Hepatocyte (in vitro differentiated cells): ENCODE results near the gene KIF5A. TPM values are rescaled to one million over a fixed set of nuclear protein-coding genes. Genes with fewer than 3 reads are reported as not detected.

Source experiments
- DNase-seq: peaks from one replicate; pipeline ENCODE4 v3.0.0-alpha.2; 2016; ENCODE audit warnings: low spot score
- H2AFZ ChIP-seq: fragments of 200-600 bp; sonication (generic); 2 replicates; pipeline ENCODE4 v1.6.0; 2016; ENCODE audit warnings: antibody characterized with exemption, mild to moderate bottlenecking
- H3K27ac ChIP-seq: fragments of 200-600 bp; sonication (generic); 2 replicates; pipeline ENCODE4 v1.5.1; 2016; ENCODE audit warnings: mild to moderate bottlenecking
- H3K27me3 ChIP-seq: fragments of 200-600 bp; sonication (generic); 2 replicates; pipeline ENCODE4 v1.6.1; 2016
- H3K36me3 ChIP-seq: fragments of 200-600 bp; sonication (generic); replicated peaks from 2 replicates; pipeline ENCODE4 v1.5.1; 2016; ENCODE audit warnings: low read depth; ENCODE audit not compliant: insufficient read depth
- H3K4me1 ChIP-seq: fragments of 200-600 bp; sonication (generic); 2 replicates; pipeline ENCODE4 v1.5.1; 2016; ENCODE audit warnings: mild to moderate bottlenecking, moderate library complexity; ENCODE audit not compliant: insufficient read depth
- H3K4me2 ChIP-seq: fragments of 200-600 bp; sonication (generic); 2 replicates; pipeline ENCODE4 v1.6.0; 2016
- H3K4me3 ChIP-seq: fragments of 200-600 bp; sonication (generic); 2 replicates; pipeline ENCODE4 v1.5.1; 2016; ENCODE audit warnings: mild to moderate bottlenecking
- H3K79me2 ChIP-seq: fragments of 200-600 bp; sonication (generic); 2 replicates; pipeline ENCODE4 v1.6.0; 2017; ENCODE audit warnings: mild to moderate bottlenecking
- H3K9me2 ChIP-seq: fragments of 200-600 bp; sonication (generic); replicated peaks from 2 replicates; pipeline ENCODE4 v1.6.0; 2017; ENCODE audit warnings: mild to moderate bottlenecking; ENCODE audit not compliant: insufficient read depth
- H3K9me3 ChIP-seq: fragments of 200-600 bp; sonication (generic); 2 replicates; pipeline ENCODE4 v1.5.1; 2016; ENCODE audit warnings: low read depth, mild to moderate bottlenecking
- H4K20me1 ChIP-seq: fragments of 200-600 bp; sonication (generic); 2 replicates; pipeline ENCODE4 v1.6.0; 2016; ENCODE audit warnings: mild to moderate bottlenecking; ENCODE audit not compliant: insufficient read depth, poor library complexity, severe bottlenecking
- CTCF ChIP-seq: fragments of 200-600 bp; sonication (generic); IDR thresholded peaks from 2 replicates; pipeline ENCODE4 v1.5.1; 2016; ENCODE audit warnings: antibody characterized with exemption, mild to moderate bottlenecking; ENCODE audit not compliant: poor library complexity
- EZH2 ChIP-seq: fragments of 200-600 bp; sonication (generic); IDR thresholded peaks from 2 replicates; pipeline ENCODE4 v1.6.1; 2016; ENCODE audit warnings: antibody characterized with exemption, mild to moderate bottlenecking, borderline replicate concordance
- EZH2phosphoT487 ChIP-seq: fragments of 200-600 bp; sonication (generic); IDR thresholded peaks from one replicate; pipeline ENCODE4 v1.6.1; 2018; ENCODE audit warnings: antibody characterized with exemption, mild to moderate bottlenecking, low read depth, moderate library complexity; ENCODE audit not compliant: unreplicated experiment, severe bottlenecking
- WGBS: methylation state at CpG from one replicate; pipeline ENCODE4 v1.1.6; 2016; ENCODE audit warnings: low lambda C conversion rate; ENCODE audit errors: missing lambda C conversion rate; 5-methylcytosine and 5-hydroxymethylcytosine counted together
- polyA plus RNA-seq: library from polyadenylated mRNA; unstranded; fragments of >200 nt; fragmentation: Nextera tagmentation; extraction: Ambion mirVana; gene quantifications from 2 replicates; pipeline ENCODE4 v1.2.1, GENCODE V29; 2016
- total RNA-seq: library from RNA; depleted of rRNA; stranded (reverse); fragments of >200 nt; gene quantifications from 2 replicates; pipeline ENCODE4 v1.2.3, GENCODE V29; 2014

KIF5A gene
- total and polyA plus RNA-seq, 2 experiments from 2014 or later = 0.03 to 0.18 TPM

- Histone ChIP-seq H2AFZ (no peak overlapping the region), H3K9me2 (no peaks in the 10 kb centered on the region), H3K27ac (no peak overlapping the region), H3K4me2 (peak overlapping the region; percentile 89), H4K20me1 (no peaks in the 10 kb centered on the region), H3K27me3 (peaks cover 11% of the 10 kb centered on the region), H3K9me3 (no peaks in the 10 kb centered on the region), H3K4me1 (no peaks in the 10 kb centered on the region), H3K36me3 (no peaks in the 10 kb centered on the region), H3K4me3 (no peak overlapping the region), H3K79me2 (peaks cover 30% of the 10 kb centered on the region)
- WGBS = 88% methylated on average over 2 of the region's 2 CpGs
- no peak for TF ChIP-seq CTCF
- TF ChIP-seq EZH2 = no peak
- no peak for TF ChIP-seq EZH2phosphoT487
- DNase-seq = no peak
These were observed 42.8 kb downstream of the KIF5A start for GRCh38 chr12:57592551-57593165.

GRCh38 chr12:57593187-57593586, 43.3 kb downstream of the KIF5A start:
- Histone ChIP-seq H3K27me3 (peaks cover 5% of the 10 kb centered on the region), H3K79me2 (peaks cover 30% of the 10 kb centered on the region), H3K4me3 (no peak overlapping the region), H2AFZ (no peak overlapping the region), H3K27ac (no peak overlapping the region), H4K20me1 (no peaks in the 10 kb centered on the region), H3K4me1 (no peaks in the 10 kb centered on the region), H3K36me3 (no peaks in the 10 kb centered on the region), H3K4me2 (peak overlapping the region; percentile 89), H3K9me2 (no peaks in the 10 kb centered on the region), H3K9me3 (no peaks in the 10 kb centered on the region)
- 78% methylated on average over 4 of the region's 4 CpGs for WGBS
- no peak for TF ChIP-seq CTCF
- no peak for TF ChIP-seq EZH2
- no peak for TF ChIP-seq EZH2phosphoT487
- no peak for DNase-seq

GRCh38 chr12:57600395-57600794, 50.6 kb downstream of the KIF5A start:
- WGBS = 86% methylated on average over 2 of the region's 2 CpGs
- Histone ChIP-seq H3K4me3 (no peak overlapping the region), H3K4me1 (peaks cover 14% of the 10 kb centered on the region), H3K79me2 (no peaks in the 10 kb centered on the region), H3K27ac (no peak overlapping the region), H3K4me2 (no peak overlapping the region), H4K20me1 (no peaks in the 10 kb centered on the region), H3K9me2 (no peaks in the 10 kb centered on the region), H3K9me3 (no peaks in the 10 kb centered on the region), H3K36me3 (no peaks in the 10 kb centered on the region), H2AFZ (no peak overlapping the region), H3K27me3 (no peaks in the 10 kb centered on the region)
- no peak for TF ChIP-seq EZH2phosphoT487
- no peak for TF ChIP-seq CTCF
- TF ChIP-seq EZH2 = no peak
- no peak for DNase-seq

- no peaks in the 10 kb centered on the region for H4K20me1 ChIP-seq
- H3K9me2 ChIP-seq = no peaks in the 10 kb centered on the region
- no peak for DNase-seq
- no peaks in the 10 kb centered on the region for H3K9me3 ChIP-seq
- peaks cover 19% of the 10 kb centered on the region for H3K4me1 ChIP-seq
- H3K79me2 ChIP-seq = no peaks in the 10 kb centered on the region
- no peak overlapping the region for H3K4me3 ChIP-seq
- H2AFZ ChIP-seq = no peak overlapping the region
- no peaks in the 10 kb centered on the region for H3K27me3 ChIP-seq
- no peak overlapping the region for H3K27ac ChIP-seq
- no peaks in the 10 kb centered on the region for H3K36me3 ChIP-seq
- TF ChIP-seq EZH2phosphoT487 = no peak
- TF ChIP-seq EZH2 = no peak
- no peak overlapping the region for H3K4me2 ChIP-seq
These were observed 52.7 kb downstream of the KIF5A start for GRCh38 chr12:57602544-57602943.
